Stimulated activated CD4-positive, alpha-beta T cell treated with anti-CD3 and anti-CD28 coated beads, TNF-alpha, amount 100 ng/mL, for 4 hours (primary cell): Measurements from ENCODE around the gene FOXK2.
"Not testable (repeated sequence)": the region's sequence is repeated elsewhere in the genome, so short reads cannot be mapped to it uniquely, and the experiment has no call there.

Experiments
- DNase-seq, 3 experiments: peaks; one replicate each; pipeline ENCODE4 v3.0.0-alpha.2; 2020; ENCODE audit warnings: low read depth in 3 of 3

Gene FOXK2

GRCh38 chr17:82563745-82564144, 44.2 kb downstream of the FOXK2 start:
- DNase-seq, result not testable (repeated sequence)

GRCh38 chr17:82564241-82564640, 44.7 kb downstream of the FOXK2 start:
- DNase-seq, result no peak

- no peak for DNase-seq
These were observed 46.0 kb downstream of the FOXK2 start for GRCh38 chr17:82565551-82565950.

- no peak for DNase-seq
These were observed 46.8 kb downstream of the FOXK2 start for GRCh38 chr17:82566129-82566960.

- DNase-seq, result no peak
These were observed 47.8 kb downstream of the FOXK2 start for GRCh38 chr17:82567286-82567685.

- no peak for DNase-seq
These were observed 49.5 kb downstream of the FOXK2 start for GRCh38 chr17:82568997-82569393.

- DNase-seq, result no peak
These were observed 50.1 kb downstream of the FOXK2 start for GRCh38 chr17:82569621-82570020.

GRCh38 chr17:82570277-82570676, 50.7 kb downstream of the FOXK2 start:
- no peak for DNase-seq

GRCh38 chr17:82571855-82572254, 52.3 kb downstream of the FOXK2 start:
- DNase-seq, result no peak

GRCh38 chr17:82574041-82574440, 54.5 kb downstream of the FOXK2 start:
- no peak for DNase-seq

GRCh38 chr17:82575581-82576221, 56.2 kb downstream of the FOXK2 start:
- not testable (repeated sequence) for DNase-seq

GRCh38 chr17:82577300-82577699, 57.8 kb downstream of the FOXK2 start:
- DNase-seq, result no peak

GRCh38 chr17:82579969-82580368, 60.4 kb downstream of the FOXK2 start:
- DNase-seq, result not testable (repeated sequence)

- no peak for DNase-seq
These were observed 62.7 kb downstream of the FOXK2 start for GRCh38 chr17:82582213-82582612.

- no peak for DNase-seq
These were observed 63.2 kb downstream of the FOXK2 start for GRCh38 chr17:82582709-82583108.

GRCh38 chr17:82583720-82584234, 64.2 kb downstream of the FOXK2 start:
- no peak for DNase-seq

GRCh38 chr17:82585935-82586575, 66.5 kb downstream of the FOXK2 start:
- peak in 1 of 3 experiments; percentile 36 for DNase-seq

- no peak for DNase-seq
These were observed 67.2 kb downstream of the FOXK2 start for GRCh38 chr17:82586576-82587233.

- DNase-seq, result no peak
These were observed 67.9 kb downstream of the FOXK2 start for GRCh38 chr17:82587234-82588086.

- no peak for DNase-seq
These were observed 69.0 kb downstream of the FOXK2 start for GRCh38 chr17:82588266-82589175.
